Breast epithelium (tissue), 3 donors: Measurements from ENCODE around the gene HMGXB3.
"Not testable (repeated sequence)": the region's sequence is repeated elsewhere in the genome, so short reads cannot be mapped to it uniquely, and the experiment has no call there.

ENCODE experiments used
- POLR2A ChIP-seq: fragments of 450-650 bp; IDR thresholded peaks from one replicate; pipeline ENCODE4 v1.6.1; 2016; ENCODE audit warnings: antibody characterized with exemption, mild to moderate bottlenecking, moderate library complexity
- POLR2AphosphoS5 ChIP-seq, 3 donors: sonication (generic); formaldehyde crosslinking; IDR thresholded peaks; one replicate each; pipeline ENCODE4 v1.6.1; 2017; ENCODE audit warnings: antibody characterized with exemption in 3 of 3
- TF ChIP-seq, protein P1 (sequence below), 3 donors: fragments of 450-650 bp; IDR thresholded peaks; one replicate each; pipeline ENCODE4 v1.5.1; 2016 to 2017; ENCODE audit warnings: antibody characterized with exemption in 3 of 3, mild to moderate bottlenecking in 3 of 3, moderate library complexity in 3 of 3

GRCh38 chr5:150028047-150028446 is 27.5 kb downstream of the HMGXB3 start:
- not testable (repeated sequence) for TF ChIP-seq POLR2A; POLR2AphosphoS5 (IDR thresholded peaks at IDR 0.05)
- TF ChIP-seq, protein P1, sequence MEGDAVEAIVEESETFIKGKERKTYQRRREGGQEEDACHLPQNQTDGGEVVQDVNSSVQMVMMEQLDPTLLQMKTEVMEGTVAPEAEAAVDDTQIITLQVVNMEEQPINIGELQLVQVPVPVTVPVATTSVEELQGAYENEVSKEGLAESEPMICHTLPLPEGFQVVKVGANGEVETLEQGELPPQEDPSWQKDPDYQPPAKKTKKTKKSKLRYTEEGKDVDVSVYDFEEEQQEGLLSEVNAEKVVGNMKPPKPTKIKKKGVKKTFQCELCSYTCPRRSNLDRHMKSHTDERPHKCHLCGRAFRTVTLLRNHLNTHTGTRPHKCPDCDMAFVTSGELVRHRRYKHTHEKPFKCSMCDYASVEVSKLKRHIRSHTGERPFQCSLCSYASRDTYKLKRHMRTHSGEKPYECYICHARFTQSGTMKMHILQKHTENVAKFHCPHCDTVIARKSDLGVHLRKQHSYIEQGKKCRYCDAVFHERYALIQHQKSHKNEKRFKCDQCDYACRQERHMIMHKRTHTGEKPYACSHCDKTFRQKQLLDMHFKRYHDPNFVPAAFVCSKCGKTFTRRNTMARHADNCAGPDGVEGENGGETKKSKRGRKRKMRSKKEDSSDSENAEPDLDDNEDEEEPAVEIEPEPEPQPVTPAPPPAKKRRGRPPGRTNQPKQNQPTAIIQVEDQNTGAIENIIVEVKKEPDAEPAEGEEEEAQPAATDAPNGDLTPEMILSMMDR (IDR thresholded peaks at IDR 0.05): not testable (repeated sequence)
